OCI-LY3 (cell line): ENCODE data around the gene NEB.
"Not testable (repeated sequence)": the region's sequence is repeated elsewhere in the genome, so short reads cannot be mapped to it uniquely, and the experiment has no call there.

ENCODE experiments used
- H2AFZ ChIP-seq: fragments of 200-600, 300-600 bp; shearing (Covaris generic); 2 replicates; pipeline ENCODE4 v1.6.0; 2014; ENCODE audit warnings: antibody characterized with exemption, low read depth, low read length
- H3K27ac ChIP-seq: fragments of 200-600, 300-600 bp; sonication (generic); 2 replicates; pipeline ENCODE4 v1.5.1; 2014; ENCODE audit warnings: mild to moderate bottlenecking, low read length, moderate library complexity, mixed read lengths
- H3K27me3 ChIP-seq: fragments of 200-600, 300-600 bp; sonication (generic); 2 replicates; pipeline ENCODE4 v1.6.1; 2014; ENCODE audit warnings: low read depth, low read length, mixed read lengths
- H3K36me3 ChIP-seq: fragments of 200-600, 300-600 bp; sonication (generic); replicated peaks from 2 replicates; pipeline ENCODE3; 2014; ENCODE audit warnings: low read depth, low read length, mixed read lengths
- H3K4me1 ChIP-seq: fragments of 300-600, 200-600 bp; sonication (generic); 2 replicates; pipeline ENCODE4 v1.6.1; 2014; ENCODE audit warnings: low read length, mixed read lengths
- H3K4me2 ChIP-seq: fragments of 200-600, 300-600 bp; sonication (generic); 2 replicates; pipeline ENCODE4 v1.6.1; 2014; ENCODE audit warnings: low read length, mixed read lengths
- H3K4me3 ChIP-seq: fragments of 300-600, 200-600 bp; sonication (generic); 2 replicates; pipeline ENCODE4 v1.5.1; 2014; ENCODE audit warnings: antibody characterized with exemption, mild to moderate bottlenecking, low read length, moderate library complexity
- H3K79me2 ChIP-seq: fragments of 300-600, 200-600 bp; shearing (Covaris generic); 2 replicates; pipeline ENCODE4 v1.6.1; 2014; ENCODE audit warnings: mild to moderate bottlenecking, low read length, mixed read lengths
- H3K9ac ChIP-seq: fragments of 300-600, 200-600 bp; shearing (Covaris generic); 2 replicates; pipeline ENCODE4 v1.6.0; 2014; ENCODE audit warnings: mild to moderate bottlenecking, low read length, moderate library complexity
- H3K9me3 ChIP-seq: fragments of 200-600, 300-600 bp; shearing (Covaris generic); 2 replicates; pipeline ENCODE4 v1.6.1; 2014; ENCODE audit warnings: low read length, mixed read lengths; ENCODE audit not compliant: insufficient read depth
- H4K20me1 ChIP-seq: fragments of 200-600, 300-600 bp; sonication (generic); 2 replicates; pipeline ENCODE4 v1.6.1; 2016; ENCODE audit warnings: low read length, mixed read lengths; ENCODE audit not compliant: insufficient read depth

NEB gene

GRCh38 chr2:151602402-151602801 lies 131.9 kb downstream of the NEB start:
- H3K4me1 ChIP-seq, H4K20me1 ChIP-seq, H3K79me2 ChIP-seq, H3K4me2 ChIP-seq, H3K27ac ChIP-seq, H3K4me3 ChIP-seq, H3K27me3 ChIP-seq, H2AFZ ChIP-seq, H3K36me3 ChIP-seq, H3K9ac ChIP-seq, H3K9me3 ChIP-seq: not testable (repeated sequence)

GRCh38 chr2:151601803-151602202 lies 132.5 kb downstream of the NEB start:
- H3K4me3 ChIP-seq, H3K79me2 ChIP-seq, H4K20me1 ChIP-seq, H3K9me3 ChIP-seq, H3K36me3 ChIP-seq, H3K27ac ChIP-seq, H3K9ac ChIP-seq, H3K4me1 ChIP-seq, H3K27me3 ChIP-seq, H2AFZ ChIP-seq, H3K4me2 ChIP-seq: not testable (repeated sequence)

GRCh38 chr2:151596903-151597608 lies 137.2 kb downstream of the NEB start:
- H3K4me1 ChIP-seq, H4K20me1 ChIP-seq, H3K36me3 ChIP-seq, H3K4me2 ChIP-seq, H3K4me3 ChIP-seq, H3K9ac ChIP-seq, H3K27me3 ChIP-seq, H3K9me3 ChIP-seq, H3K79me2 ChIP-seq, H2AFZ ChIP-seq, H3K27ac ChIP-seq: not testable (repeated sequence)

GRCh38 chr2:151591908-151592255 lies 142.4 kb downstream of the NEB start:
- H3K9me3 ChIP-seq, H3K9ac ChIP-seq, H3K4me2 ChIP-seq, H3K27me3 ChIP-seq, H3K36me3 ChIP-seq, H2AFZ ChIP-seq, H3K4me1 ChIP-seq, H3K4me3 ChIP-seq, H3K27ac ChIP-seq, H3K79me2 ChIP-seq, H4K20me1 ChIP-seq: not testable (repeated sequence)

GRCh38 chr2:151591250-151591907 lies 142.9 kb downstream of the NEB start:
- H3K79me2 ChIP-seq, H3K27ac ChIP-seq, H4K20me1 ChIP-seq, H3K27me3 ChIP-seq, H3K4me3 ChIP-seq, H3K4me2 ChIP-seq, H3K36me3 ChIP-seq, H3K9me3 ChIP-seq, H3K9ac ChIP-seq, H3K4me1 ChIP-seq, H2AFZ ChIP-seq: not testable (repeated sequence)

- not testable (repeated sequence) for H3K4me1 ChIP-seq, H3K4me3 ChIP-seq, H3K9me3 ChIP-seq, H3K9ac ChIP-seq, H3K27ac ChIP-seq, H4K20me1 ChIP-seq, H3K4me2 ChIP-seq, H3K36me3 ChIP-seq, H3K79me2 ChIP-seq, H2AFZ ChIP-seq, H3K27me3 ChIP-seq
Observed at GRCh38 chr2:151581300-151581699, 153.0 kb downstream of the NEB start.

- not testable (repeated sequence) for H3K9me3 ChIP-seq
Observed at GRCh38 chr2:151580697-151581096, 153.6 kb downstream of the NEB start.

More at GRCh38 chr2:151580697-151581096, 153.6 kb downstream of the NEB start:
- not testable (repeated sequence) for H3K36me3 ChIP-seq, H3K27me3 ChIP-seq, H3K79me2 ChIP-seq, H3K4me2 ChIP-seq, H3K9ac ChIP-seq, H3K4me1 ChIP-seq, H4K20me1 ChIP-seq, H3K4me3 ChIP-seq, H2AFZ ChIP-seq, H3K27ac ChIP-seq
